Nephron progenitor cell (in vitro differentiated cells): Measurements from ENCODE around the gene METTL22.
A peak's percentile ranks its signal among the peaks of the same experiment; 100 is the strongest.
"Not testable (repeated sequence)": the region's sequence is repeated elsewhere in the genome, so short reads cannot be mapped to it uniquely, and the experiment has no call there.

Source experiments
- DNase-seq: peaks from one replicate; pipeline ENCODE4 v3.0.0; 2021
- H3K27ac Mint-ChIP-seq: 2 replicates; pipeline ENCODE4 v1.8.0; 2021; ENCODE audit warnings: mild to moderate bottlenecking, moderate library complexity, mixed read lengths
- H3K27me3 Mint-ChIP-seq: 2 replicates; pipeline ENCODE4 v1.8.0; 2021; ENCODE audit warnings: mild to moderate bottlenecking, low read depth, mixed read lengths; ENCODE audit not compliant: poor library complexity
- H3K36me3 Mint-ChIP-seq: 2 replicates; pipeline ENCODE4 v1.8.0; 2021; ENCODE audit warnings: low read depth, mixed read lengths
- H3K4me1 Mint-ChIP-seq: 2 replicates; pipeline ENCODE4 v1.8.0; 2021; ENCODE audit warnings: mixed read lengths
- H3K4me3 Mint-ChIP-seq: 2 replicates; pipeline ENCODE4 v1.8.0; 2021; ENCODE audit warnings: mild to moderate bottlenecking, moderate library complexity, mixed read lengths
- H3K9me3 Mint-ChIP-seq: 2 replicates; pipeline ENCODE4 v1.8.0; 2021; ENCODE audit warnings: mild to moderate bottlenecking, moderate library complexity, mixed read lengths
- CTCF ChIP-seq: fragments of 200-600 bp; sonication (generic); IDR thresholded peaks from 2 replicates; pipeline ENCODE4 v1.5.0; 2021; ENCODE audit warnings: antibody characterized with exemption

Gene METTL22

GRCh38 chr16:8647721-8648318, 26.3 kb downstream of the METTL22 start:
- no peak for TF ChIP-seq CTCF
- peaks cover 57% of the 10 kb centered on the region for H3K36me3 Mint-ChIP-seq
- H3K27ac Mint-ChIP-seq, result no peak overlapping the region
- no peaks in the 10 kb centered on the region for H3K9me3 Mint-ChIP-seq
- no peak for DNase-seq
- no peaks in the 10 kb centered on the region for H3K27me3 Mint-ChIP-seq
- H3K4me3 Mint-ChIP-seq, result no peak overlapping the region
- peaks cover 5% of the 10 kb centered on the region for H3K4me1 Mint-ChIP-seq

- no peak overlapping the region for H3K4me3 Mint-ChIP-seq
- no peaks in the 10 kb centered on the region for H3K27me3 Mint-ChIP-seq
- H3K36me3 Mint-ChIP-seq, result peaks cover 47% of the 10 kb centered on the region
- H3K4me1 Mint-ChIP-seq, result peaks cover 5% of the 10 kb centered on the region
- H3K9me3 Mint-ChIP-seq, result no peaks in the 10 kb centered on the region
- TF ChIP-seq CTCF, result no peak
- no peak for DNase-seq
- peak overlapping the region; percentile 74 for H3K27ac Mint-ChIP-seq
These were observed 27.4 kb downstream of the METTL22 start for GRCh38 chr16:8648877-8649276.

GRCh38 chr16:8649829-8650554, 28.5 kb downstream of the METTL22 start:
- Mint-ChIP-seq H3K4me1 (peaks cover 5% of the 10 kb centered on the region), H3K4me3 (no peak overlapping the region), H3K27me3 (no peaks in the 10 kb centered on the region), H3K9me3 (no peaks in the 10 kb centered on the region), H3K27ac (no peak overlapping the region), H3K36me3 (peaks cover 36% of the 10 kb centered on the region)
- TF ChIP-seq CTCF, result no peak
- DNase-seq, result no peak

GRCh38 chr16:8651958-8652357, 30.5 kb downstream of the METTL22 start:
- H3K4me3 Mint-ChIP-seq, DNase-seq, H3K9me3 Mint-ChIP-seq, H3K27me3 Mint-ChIP-seq, H3K27ac Mint-ChIP-seq, H3K4me1 Mint-ChIP-seq: not testable (repeated sequence)
- H3K36me3 Mint-ChIP-seq, result peaks cover 18% of the 10 kb centered on the region

GRCh38 chr16:8655184-8655717, 33.8 kb downstream of the METTL22 start:
- no peak overlapping the region for H3K4me3 Mint-ChIP-seq
- peaks cover 5% of the 10 kb centered on the region for H3K4me1 Mint-ChIP-seq
- no peaks in the 10 kb centered on the region for H3K36me3 Mint-ChIP-seq
- no peak overlapping the region for H3K27ac Mint-ChIP-seq
- H3K27me3 Mint-ChIP-seq, result peaks cover 15% of the 10 kb centered on the region
- H3K9me3 Mint-ChIP-seq, result no peaks in the 10 kb centered on the region
- TF ChIP-seq CTCF, result peak; percentile 51
- peak; percentile 20 for DNase-seq

- DNase-seq, result no peak
- H3K9me3 Mint-ChIP-seq, result no peaks in the 10 kb centered on the region
- peaks cover 5% of the 10 kb centered on the region for H3K4me1 Mint-ChIP-seq
- no peaks in the 10 kb centered on the region for H3K36me3 Mint-ChIP-seq
- no peak overlapping the region for H3K4me3 Mint-ChIP-seq
- peaks cover 15% of the 10 kb centered on the region for H3K27me3 Mint-ChIP-seq
- H3K27ac Mint-ChIP-seq, result no peak overlapping the region
- no peak for TF ChIP-seq CTCF
These were observed 34.9 kb downstream of the METTL22 start for GRCh38 chr16:8656376-8656775.
